ENCODE measurements around the gene TBPL1.

GRCh38 chr6:133958791-133959190 is 5.8 kb downstream of the TBPL1 start:
- TF ChIP-seq ZNF121 (CRISPR knock-in tag; IDR thresholded peaks at IDR 0.05) (no peak), CTCF (IDR thresholded peaks at IDR 0.05) (no peak), NFYB (CRISPR knock-in tag; conservative IDR thresholded peaks at IDR 0.05; ENCODE audit: low read depth) (no peak), ATF3 (CRISPR knock-in tag; conservative IDR thresholded peaks at IDR 0.05) (no peak), RELA (CRISPR knock-in tag; IDR thresholded peaks at IDR 0.05; ENCODE audit: borderline replicate concordance) (no peak), MYBL2 (CRISPR knock-in tag; IDR thresholded peaks at IDR 0.05) (no peak), E2F4 (CRISPR knock-in tag; IDR thresholded peaks at IDR 0.05; ENCODE audit: borderline replicate concordance, low read depth) (no peak), IRF1 (CRISPR knock-in tag; IDR thresholded peaks at IDR 0.05) (no peak), CREB1 (CRISPR knock-in tag; IDR thresholded peaks at IDR 0.05) (no peak), USF2 (CRISPR knock-in tag; IDR thresholded peaks at IDR 0.05) (no peak), STAT6 (CRISPR knock-in tag; conservative IDR thresholded peaks at IDR 0.05; ENCODE audit: low read depth) (no peak), JUN (CRISPR knock-in tag; IDR thresholded peaks at IDR 0.05) (no peak), PREB (CRISPR knock-in tag; IDR thresholded peaks at IDR 0.05; ENCODE audit: borderline replicate concordance) (no peak)
